HepG2 (cell line): ENCODE measurements around the gene MAN1C1.

Experiments
- ADNP ChIP-seq: sonication (generic); formaldehyde crosslinking; IDR thresholded peaks from 2 replicates; pipeline ENCODE4 v1.4.0; 2020; ENCODE audit warnings: missing genetic modification reagents
- CEBPB ChIP-seq: IDR thresholded peaks from 2 replicates; pipeline ENCODE4 v1.6.1; 2011; ENCODE audit warnings: low read depth, low read length, improper control_type of control experiment, borderline replicate concordance
- DR1 ChIP-seq: sonication (generic); formaldehyde crosslinking; IDR thresholded peaks from 2 replicates; pipeline ENCODE4 v1.8.0; 2021; ENCODE audit warnings: mild to moderate bottlenecking, missing genetic modification reagents, inconsistent platforms
- NR2F1 ChIP-seq, 2 experiments: fragments of 450-650 bp in 1 of 2; formaldehyde crosslinking in 1 of 2; IDR thresholded peaks; 2 replicates each; pipeline versions ENCODE4 v1.5.0 to v1.6.1; 2016 to 2020; ENCODE audit warnings: mild to moderate bottlenecking in 1 of 2, missing compliant biosample characterization in 1 of 2, missing genetic modification reagents in 1 of 2, moderate library complexity in 1 of 2
- POLR2A ChIP-seq, 2 experiments: IDR thresholded peaks; 2 replicates each; pipeline ENCODE4 v1.6.1; 2011; ENCODE audit warnings: low read depth in 2 of 2, low read length in 2 of 2, mild to moderate bottlenecking in 1 of 2, moderate library complexity in 1 of 2; ENCODE audit not compliant: insufficient read depth in 1 of 2
- ZBTB1 ChIP-seq: sonication (generic); formaldehyde crosslinking; IDR thresholded peaks from 2 replicates; pipeline ENCODE4 v1.4.0; 2020; ENCODE audit warnings: missing genetic modification reagents, borderline replicate concordance
- ZFP1 ChIP-seq: IDR thresholded peaks from 2 replicates; pipeline ENCODE4 v1.6.1; 2016
- TF ChIP-seq, protein P1 (sequence below): IDR thresholded peaks from 2 replicates; pipeline ENCODE4 v1.6.1; 2016
- TF ChIP-seq, protein P2 (sequence below): sonication (generic); formaldehyde crosslinking; conservative IDR thresholded peaks from 2 replicates; pipeline ENCODE4 v1.4.0; 2020; ENCODE audit warnings: missing genetic modification reagents
- TF ChIP-seq, protein P3 (sequence below): sonication (generic); formaldehyde crosslinking; IDR thresholded peaks from 2 replicates; pipeline ENCODE4 v1.8.0; 2022; ENCODE audit warnings: missing genetic modification reagents, low read depth, mild to moderate bottlenecking, borderline replicate concordance
- TF ChIP-seq, protein P4 (sequence below): sonication (generic); formaldehyde crosslinking; IDR thresholded peaks from 2 replicates; pipeline ENCODE4 v1.4.0; 2020; ENCODE audit warnings: missing genetic modification reagents

DNA sequence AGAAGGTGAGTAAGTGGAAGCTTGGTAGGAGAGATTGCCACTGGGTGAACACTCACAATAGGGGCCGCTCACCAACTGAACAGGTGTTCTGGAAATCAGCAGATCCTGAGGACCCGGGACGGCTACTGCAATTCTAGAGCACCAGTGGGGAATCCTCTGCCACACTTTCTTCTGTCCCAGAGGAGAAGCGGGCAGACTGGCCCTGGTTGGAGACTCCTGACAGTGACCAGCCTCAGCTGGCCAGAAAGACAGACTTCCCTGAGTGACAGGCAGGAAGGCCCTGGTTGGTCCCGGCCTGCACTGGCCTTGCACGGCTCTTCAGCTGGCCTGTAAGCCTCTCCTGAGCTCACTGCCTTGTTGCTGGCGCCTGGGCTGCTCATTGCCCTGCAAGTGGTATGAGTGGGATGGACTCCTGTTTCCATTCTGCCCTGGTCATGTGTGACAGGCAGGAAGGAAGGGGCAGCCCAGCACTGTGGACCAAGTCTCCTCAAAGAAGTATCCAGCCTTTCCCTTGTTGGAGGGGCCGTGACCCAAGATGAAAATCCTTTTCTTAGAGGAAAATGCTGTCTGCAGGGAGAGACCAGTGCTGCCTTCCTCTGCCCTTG, 34.5 kb downstream of the MAN1C1 start:
- TF ChIP-seq NR2F1 (CRISPR knock-in tag; IDR thresholded peaks at IDR 0.05) (no peak), ZFP1 (CRISPR knock-in tag) (no peak), DR1 (CRISPR knock-in tag) (no peak), CEBPB (no peak), ADNP (CRISPR knock-in tag) (no peak), ZBTB1 (CRISPR knock-in tag) (no peak), POLR2A (IDR thresholded peaks at IDR 0.05; ENCODE audit: insufficient read depth in 1 of 2, low read depth in 2 of 2, low read length in 2 of 2) (no peak)
- TF ChIP-seq, protein P1, sequence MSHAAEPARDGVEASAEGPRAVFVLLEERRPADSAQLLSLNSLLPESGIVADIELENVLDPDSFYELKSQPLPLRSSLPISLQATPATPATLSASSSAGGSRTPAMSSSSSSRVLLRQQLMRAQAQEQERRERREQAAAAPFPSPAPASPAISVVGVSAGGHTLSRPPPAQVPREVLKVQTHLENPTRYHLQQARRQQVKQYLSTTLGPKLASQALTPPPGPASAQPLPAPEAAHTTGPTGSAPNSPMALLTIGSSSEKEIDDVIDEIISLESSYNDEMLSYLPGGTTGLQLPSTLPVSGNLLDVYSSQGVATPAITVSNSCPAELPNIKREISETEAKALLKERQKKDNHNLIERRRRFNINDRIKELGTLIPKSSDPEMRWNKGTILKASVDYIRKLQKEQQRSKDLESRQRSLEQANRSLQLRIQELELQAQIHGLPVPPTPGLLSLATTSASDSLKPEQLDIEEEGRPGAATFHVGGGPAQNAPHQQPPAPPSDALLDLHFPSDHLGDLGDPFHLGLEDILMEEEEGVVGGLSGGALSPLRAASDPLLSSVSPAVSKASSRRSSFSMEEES = no peak
- TF ChIP-seq, protein P2, sequence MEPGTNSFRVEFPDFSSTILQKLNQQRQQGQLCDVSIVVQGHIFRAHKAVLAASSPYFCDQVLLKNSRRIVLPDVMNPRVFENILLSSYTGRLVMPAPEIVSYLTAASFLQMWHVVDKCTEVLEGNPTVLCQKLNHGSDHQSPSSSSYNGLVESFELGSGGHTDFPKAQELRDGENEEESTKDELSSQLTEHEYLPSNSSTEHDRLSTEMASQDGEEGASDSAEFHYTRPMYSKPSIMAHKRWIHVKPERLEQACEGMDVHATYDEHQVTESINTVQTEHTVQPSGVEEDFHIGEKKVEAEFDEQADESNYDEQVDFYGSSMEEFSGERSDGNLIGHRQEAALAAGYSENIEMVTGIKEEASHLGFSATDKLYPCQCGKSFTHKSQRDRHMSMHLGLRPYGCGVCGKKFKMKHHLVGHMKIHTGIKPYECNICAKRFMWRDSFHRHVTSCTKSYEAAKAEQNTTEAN (CRISPR knock-in tag) = no peak
- TF ChIP-seq, protein P3, sequence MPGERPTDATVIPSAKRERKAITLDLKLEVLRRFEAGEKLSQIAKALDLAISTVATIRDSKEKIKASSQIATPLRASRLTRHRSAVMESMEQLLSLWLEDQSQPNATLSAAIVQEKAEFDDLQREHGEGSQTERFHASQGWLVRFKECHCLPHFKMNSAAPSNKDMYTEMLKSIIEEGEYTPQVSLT (CRISPR knock-in tag) = no peak
- TF ChIP-seq, protein P4, sequence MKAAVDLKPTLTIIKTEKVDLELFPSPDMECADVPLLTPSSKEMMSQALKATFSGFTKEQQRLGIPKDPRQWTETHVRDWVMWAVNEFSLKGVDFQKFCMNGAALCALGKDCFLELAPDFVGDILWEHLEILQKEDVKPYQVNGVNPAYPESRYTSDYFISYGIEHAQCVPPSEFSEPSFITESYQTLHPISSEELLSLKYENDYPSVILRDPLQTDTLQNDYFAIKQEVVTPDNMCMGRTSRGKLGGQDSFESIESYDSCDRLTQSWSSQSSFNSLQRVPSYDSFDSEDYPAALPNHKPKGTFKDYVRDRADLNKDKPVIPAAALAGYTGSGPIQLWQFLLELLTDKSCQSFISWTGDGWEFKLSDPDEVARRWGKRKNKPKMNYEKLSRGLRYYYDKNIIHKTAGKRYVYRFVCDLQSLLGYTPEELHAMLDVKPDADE (CRISPR knock-in tag) = no peak
